Fibroblast of lung (primary cell): Measurements from ENCODE around the gene CABLES1. TPM values are rescaled to one million over a fixed set of nuclear protein-coding genes. Genes with fewer than 3 reads are reported as not detected.

Source experiments
- DNase-seq, 2 donors: peaks; one replicate each; pipeline versions ENCODE4 v3.0.0 to v3.0.0-alpha.2; 2010; ENCODE audit warnings: low read depth in 2 of 2
- H2AFZ ChIP-seq: 2 replicates; pipeline ENCODE4 v1.5.1; 2012; ENCODE audit warnings: low read length, control low read depth, inconsistent platforms
- H3K27ac ChIP-seq: 2 replicates; pipeline ENCODE4 v1.5.1; 2011; ENCODE audit warnings: low read length, control low read depth; ENCODE audit not compliant: insufficient read depth
- H3K27me3 ChIP-seq: 2 replicates; pipeline ENCODE4 v1.5.1; 2011; ENCODE audit warnings: mild to moderate bottlenecking, low read length; ENCODE audit not compliant: control insufficient read depth, insufficient read depth
- H3K36me3 ChIP-seq: 2 replicates; pipeline ENCODE4 v1.5.1; 2011; ENCODE audit warnings: low read length; ENCODE audit not compliant: control insufficient read depth, insufficient read depth
- H3K4me1 ChIP-seq: 2 replicates; pipeline ENCODE4 v1.5.1; 2011; ENCODE audit warnings: low read length; ENCODE audit not compliant: control insufficient read depth, insufficient read depth; ENCODE audit errors: extremely low read depth
- H3K4me2 ChIP-seq: 2 replicates; pipeline ENCODE4 v1.5.1; 2011; ENCODE audit warnings: low read length, control low read depth; ENCODE audit not compliant: insufficient read depth; ENCODE audit errors: extremely low read depth
- H3K4me3 ChIP-seq, 4 experiments: fragments of 200-600 bp in 1 of 4; sonication (generic) in 1 of 4; replicated peaks in 1 of 4; 2 replicates each; pipeline ENCODE4 v1.5.1; 2011 to 2016; ENCODE audit warnings: low read length in 4 of 4, low read depth in 3 of 4, mild to moderate bottlenecking in 3 of 4, control low read depth in 2 of 4, inconsistent platforms in 1 of 4, mixed read lengths in 1 of 4; ENCODE audit not compliant: insufficient read depth in 1 of 4; ENCODE audit errors: control extremely low read depth in 1 of 4
- H3K79me2 ChIP-seq: 2 replicates; pipeline ENCODE4 v1.5.1; 2012; ENCODE audit warnings: mild to moderate bottlenecking, low read length, inconsistent platforms; ENCODE audit not compliant: control insufficient read depth, insufficient read depth
- H3K9ac ChIP-seq: 2 replicates; pipeline ENCODE4 v1.5.1; 2011; ENCODE audit warnings: mild to moderate bottlenecking, low read length, control low read depth; ENCODE audit not compliant: insufficient read depth
- H3K9me3 ChIP-seq: 2 replicates; pipeline ENCODE4 v1.5.1; 2012; ENCODE audit warnings: low read depth, low read length; ENCODE audit not compliant: control insufficient read depth, insufficient read depth
- H4K20me1 ChIP-seq: 2 replicates; pipeline ENCODE4 v1.5.1; 2011; ENCODE audit warnings: low read length; ENCODE audit not compliant: control insufficient read depth, insufficient read depth; ENCODE audit errors: extremely low read depth
- CTCF ChIP-seq, 2 donors: IDR thresholded peaks in 1 of 2; conservative IDR thresholded peaks in 1 of 2; 1 replicate in 1 of 2; 2 replicates in 1 of 2; pipeline ENCODE4 v1.5.1; 2011 to 2012; ENCODE audit warnings: low read length in 2 of 2, control low read depth in 1 of 2, inconsistent platforms in 1 of 2, low read depth in 1 of 2, mild to moderate bottlenecking in 1 of 2
- EZH2 ChIP-seq: IDR thresholded peaks from 2 replicates; pipeline ENCODE4 v1.5.1; 2012; ENCODE audit warnings: low read length, control low read depth, mild to moderate bottlenecking; ENCODE audit errors: missing control alignments
- polyA plus RNA-seq, 2 donors: library from polyadenylated mRNA; depleted of rRNA in 1 of 2; stranded (reverse) in 1 of 2; unstranded in 1 of 2; fragments of >200 nt; gene quantifications; 2 replicates each; pipeline ENCODE4 v1.2.1, GENCODE V29; 2011 to 2012; ENCODE audit warnings: missing spikeins in 1 of 2
- total RNA-seq: library from RNA; depleted of rRNA; stranded (reverse); fragments of >200 nt; gene quantifications from 2 replicates; pipeline ENCODE4 v1.2.1, GENCODE V29; 2014

CABLES1 gene
- total and polyA plus RNA-seq, 2 donors (not counting 1 experiment from before 2014, with no cell fraction given): 5.1 to 11.4 TPM

GRCh38 chr18:23276451-23276850, 141.2 kb downstream of the CABLES1 start:
- H3K9ac ChIP-seq: no peak overlapping the region

GRCh38 chr18:23277399-23277798, 142.1 kb downstream of the CABLES1 start:
- no peaks in the 10 kb centered on the region for H3K9me3 ChIP-seq
- no peak for TF ChIP-seq CTCF (conservative IDR thresholded peaks at IDR 0.05 in 1 of 2, IDR thresholded peaks at IDR 0.05 in 1 of 2; ENCODE audit: low read depth in 1 of 2, low read length in 2 of 2)
- no peak for TF ChIP-seq EZH2

More at GRCh38 chr18:23276451-23276850, 141.2 kb downstream of the CABLES1 start:
- H4K20me1 ChIP-seq: no peaks in the 10 kb centered on the region
- no peaks in the 10 kb centered on the region for H3K4me1 ChIP-seq
- no peak overlapping the region for H3K4me3 ChIP-seq
- H3K27me3 ChIP-seq: no peaks in the 10 kb centered on the region
- TF ChIP-seq EZH2: no peak
- no peak for TF ChIP-seq CTCF (conservative IDR thresholded peaks at IDR 0.05 in 1 of 2, IDR thresholded peaks at IDR 0.05 in 1 of 2; ENCODE audit: low read depth in 1 of 2, low read length in 2 of 2)
- H3K36me3 ChIP-seq: no peaks in the 10 kb centered on the region
- H3K79me2 ChIP-seq: no peaks in the 10 kb centered on the region
- no peak for DNase-seq
- no peak overlapping the region for H2AFZ ChIP-seq
- H3K27ac ChIP-seq: no peak overlapping the region
- H3K9me3 ChIP-seq: no peaks in the 10 kb centered on the region
- no peak overlapping the region for H3K4me2 ChIP-seq

GRCh38 chr18:23279931-23280330, 144.6 kb downstream of the CABLES1 start:
- Histone ChIP-seq H3K79me2 (no peaks in the 10 kb centered on the region), H3K4me2 (no peak overlapping the region), H3K4me3 (no peak overlapping the region), H3K27me3 (no peaks in the 10 kb centered on the region), H2AFZ (no peak overlapping the region), H3K27ac (no peak overlapping the region), H3K36me3 (no peaks in the 10 kb centered on the region), H3K4me1 (peaks cover 3% of the 10 kb centered on the region), H3K9ac (no peak overlapping the region), H4K20me1 (no peaks in the 10 kb centered on the region), H3K9me3 (no peaks in the 10 kb centered on the region)
- TF ChIP-seq EZH2 (no peak), CTCF (conservative IDR thresholded peaks at IDR 0.05 in 1 of 2, IDR thresholded peaks at IDR 0.05 in 1 of 2; ENCODE audit: low read depth in 1 of 2, low read length in 2 of 2) (no peak)
- no peak for DNase-seq

More at GRCh38 chr18:23277399-23277798, 142.1 kb downstream of the CABLES1 start:
- no peak overlapping the region for H2AFZ ChIP-seq
- H3K36me3 ChIP-seq: no peaks in the 10 kb centered on the region
- no peak overlapping the region for H3K27ac ChIP-seq
- H4K20me1 ChIP-seq: no peaks in the 10 kb centered on the region
- no peaks in the 10 kb centered on the region for H3K79me2 ChIP-seq
- H3K27me3 ChIP-seq: no peaks in the 10 kb centered on the region
- H3K4me2 ChIP-seq: no peak overlapping the region
- H3K9ac ChIP-seq: no peak overlapping the region
- no peak for DNase-seq
- H3K4me1 ChIP-seq: no peaks in the 10 kb centered on the region
- H3K4me3 ChIP-seq: no peak overlapping the region
